AG04449 (cell line): ENCODE data around the gene KRT4.

Experiments used
- CTCF ChIA-PET: fragments of 350-600 bp; formaldehyde crosslinking; extraction: SDS; loops from one replicate; lab custom pipeline; 2021; ENCODE audit warnings: antibody characterized with exemption; lab: Yijun Ruan, JAX
- POLR2A ChIA-PET: fragments of 400-600, 350-600 bp; formaldehyde crosslinking; extraction: SDS; loops from one replicate; lab custom pipeline; 2020; ENCODE audit warnings: antibody characterized with exemption, inconsistent platforms; lab: Yijun Ruan, JAX
- DNase-seq: peaks from one replicate; pipeline ENCODE4 v3.0.0-alpha.2; 2010; ENCODE audit warnings: low read depth, low spot score
- H3K4me3 ChIP-seq: 2 replicates; pipeline ENCODE4 v1.5.1; 2011; ENCODE audit warnings: low read depth, mild to moderate bottlenecking, control low read depth, low read length
- CTCF ChIP-seq: IDR thresholded peaks from one replicate; pipeline ENCODE4 v1.5.1; 2011; ENCODE audit warnings: mild to moderate bottlenecking, moderate library complexity, low read length, control low read depth, inconsistent platforms; ENCODE audit not compliant: insufficient read depth; ENCODE audit errors: missing control alignments

KRT4 gene

GRCh38 chr12:52851787-52852186 lies 37.9 kb upstream of the KRT4 start:
- DNase-seq = no peak
- no peak for TF ChIP-seq CTCF
- ChIA-PET POLR2A (no interaction called here), CTCF (interaction anchor here (0.6 to 1.0 kb wide), 4 partner anchors 12 to 480 kb away, joined by 3 to 4 read pairs (median 3); no protein-coding TSS in a partner anchor)
- no peak overlapping the region for H3K4me3 ChIP-seq

- POLR2A ChIA-PET = no interaction called here
- DNase-seq = no peak
- CTCF ChIA-PET = interaction anchor here (1.0 kb wide), 1 partner anchor 11 kb away, joined by 4 read pairs; no protein-coding TSS in a partner anchor
- no peak for TF ChIP-seq CTCF
- no peak overlapping the region for H3K4me3 ChIP-seq
These were observed 36.8 kb upstream of the KRT4 start for GRCh38 chr12:52850681-52851080.

- no peak for TF ChIP-seq CTCF
- no peak overlapping the region for H3K4me3 ChIP-seq
- DNase-seq = no peak
- ChIA-PET POLR2A (no interaction called here), CTCF (no interaction called here)
These were observed 35.6 kb upstream of the KRT4 start for GRCh38 chr12:52849511-52849910.

- ChIA-PET CTCF (interaction anchor here (0.8 to 1.1 kb wide), 2 partner anchors 17 to 477 kb away, joined by 3 read pairs; no protein-coding TSS in a partner anchor), POLR2A (no interaction called here)
- DNase-seq = no peak
- TF ChIP-seq CTCF = no peak
- no peak within 1 kb of the TSS for H3K4me3 ChIP-seq
These were observed 34.8 kb upstream of the KRT4 start, which contains the start of gene KRT78 for GRCh38 chr12:52848661-52849255. Gene KRT78, minus strand, starts transcription at chr12:52848994. Its CDS starts 64 bp downstream, at chr12:52848930.

GRCh38 chr12:52847335-52848102 lies 33.6 kb upstream of the KRT4 start:
- ChIA-PET CTCF (interaction anchor here (0.6 to 1.4 kb wide), 3 partner anchors 23 to 475 kb away, joined by 3 read pairs; no protein-coding TSS in a partner anchor), POLR2A (no interaction called here)
- no peak for DNase-seq
- H3K4me3 ChIP-seq = no peak overlapping the region
- no peak for TF ChIP-seq CTCF
